HL-60 (cell line): ENCODE results near the gene ATP7A.

ENCODE experiments used
- POLR2AphosphoS5 ChIP-seq: IDR thresholded peaks from 2 replicates; pipeline ENCODE4 v1.6.1; 2012; ENCODE audit warnings: low read depth
- SPI1 ChIP-seq: IDR thresholded peaks from 2 replicates; pipeline ENCODE4 v1.6.1; 2012; ENCODE audit warnings: low read depth, mild to moderate bottlenecking, borderline replicate concordance
- TF ChIP-seq, protein P1 (sequence below): IDR thresholded peaks from one replicate; pipeline ENCODE4 v1.5.1; 2011; ENCODE audit warnings: low read length, control low read depth, inconsistent platforms; ENCODE audit not compliant: insufficient read depth

DNA sequence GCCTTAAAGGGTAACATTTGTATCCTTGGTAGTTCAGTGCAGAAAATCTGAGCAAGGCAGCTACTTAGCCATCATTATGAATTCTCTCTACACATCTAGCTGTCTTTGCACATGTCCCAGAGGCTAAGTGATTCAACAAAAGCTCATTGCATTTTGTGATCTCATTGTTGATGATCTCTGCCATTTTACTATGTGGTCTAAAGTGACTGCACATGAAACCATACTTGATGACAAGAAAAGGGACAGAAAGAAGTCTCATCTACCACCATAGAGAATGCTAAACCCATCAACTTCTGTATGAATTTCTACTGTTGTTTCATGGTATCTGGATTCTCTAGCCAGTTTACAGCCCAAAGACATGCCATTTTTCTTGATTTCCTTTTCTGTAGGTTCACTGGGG lies 187.6 kb downstream of the ATP7A start:
- TF ChIP-seq, protein P1, sequence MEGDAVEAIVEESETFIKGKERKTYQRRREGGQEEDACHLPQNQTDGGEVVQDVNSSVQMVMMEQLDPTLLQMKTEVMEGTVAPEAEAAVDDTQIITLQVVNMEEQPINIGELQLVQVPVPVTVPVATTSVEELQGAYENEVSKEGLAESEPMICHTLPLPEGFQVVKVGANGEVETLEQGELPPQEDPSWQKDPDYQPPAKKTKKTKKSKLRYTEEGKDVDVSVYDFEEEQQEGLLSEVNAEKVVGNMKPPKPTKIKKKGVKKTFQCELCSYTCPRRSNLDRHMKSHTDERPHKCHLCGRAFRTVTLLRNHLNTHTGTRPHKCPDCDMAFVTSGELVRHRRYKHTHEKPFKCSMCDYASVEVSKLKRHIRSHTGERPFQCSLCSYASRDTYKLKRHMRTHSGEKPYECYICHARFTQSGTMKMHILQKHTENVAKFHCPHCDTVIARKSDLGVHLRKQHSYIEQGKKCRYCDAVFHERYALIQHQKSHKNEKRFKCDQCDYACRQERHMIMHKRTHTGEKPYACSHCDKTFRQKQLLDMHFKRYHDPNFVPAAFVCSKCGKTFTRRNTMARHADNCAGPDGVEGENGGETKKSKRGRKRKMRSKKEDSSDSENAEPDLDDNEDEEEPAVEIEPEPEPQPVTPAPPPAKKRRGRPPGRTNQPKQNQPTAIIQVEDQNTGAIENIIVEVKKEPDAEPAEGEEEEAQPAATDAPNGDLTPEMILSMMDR = no peak
- no peak for TF ChIP-seq POLR2AphosphoS5
- TF ChIP-seq SPI1 = no peak
